NB4 (cell line): Measurements from ENCODE around the gene EHD1.

ENCODE experiments used
- TF ChIP-seq, protein P1 (sequence below): IDR thresholded peaks from one replicate; pipeline ENCODE4 v1.5.1; 2012; ENCODE audit warnings: low read depth, low read length
- TF ChIP-seq, protein P2 (sequence below): IDR thresholded peaks from 2 replicates; pipeline ENCODE4 v1.6.1; 2011; ENCODE audit warnings: low read depth, low read length

DNA sequence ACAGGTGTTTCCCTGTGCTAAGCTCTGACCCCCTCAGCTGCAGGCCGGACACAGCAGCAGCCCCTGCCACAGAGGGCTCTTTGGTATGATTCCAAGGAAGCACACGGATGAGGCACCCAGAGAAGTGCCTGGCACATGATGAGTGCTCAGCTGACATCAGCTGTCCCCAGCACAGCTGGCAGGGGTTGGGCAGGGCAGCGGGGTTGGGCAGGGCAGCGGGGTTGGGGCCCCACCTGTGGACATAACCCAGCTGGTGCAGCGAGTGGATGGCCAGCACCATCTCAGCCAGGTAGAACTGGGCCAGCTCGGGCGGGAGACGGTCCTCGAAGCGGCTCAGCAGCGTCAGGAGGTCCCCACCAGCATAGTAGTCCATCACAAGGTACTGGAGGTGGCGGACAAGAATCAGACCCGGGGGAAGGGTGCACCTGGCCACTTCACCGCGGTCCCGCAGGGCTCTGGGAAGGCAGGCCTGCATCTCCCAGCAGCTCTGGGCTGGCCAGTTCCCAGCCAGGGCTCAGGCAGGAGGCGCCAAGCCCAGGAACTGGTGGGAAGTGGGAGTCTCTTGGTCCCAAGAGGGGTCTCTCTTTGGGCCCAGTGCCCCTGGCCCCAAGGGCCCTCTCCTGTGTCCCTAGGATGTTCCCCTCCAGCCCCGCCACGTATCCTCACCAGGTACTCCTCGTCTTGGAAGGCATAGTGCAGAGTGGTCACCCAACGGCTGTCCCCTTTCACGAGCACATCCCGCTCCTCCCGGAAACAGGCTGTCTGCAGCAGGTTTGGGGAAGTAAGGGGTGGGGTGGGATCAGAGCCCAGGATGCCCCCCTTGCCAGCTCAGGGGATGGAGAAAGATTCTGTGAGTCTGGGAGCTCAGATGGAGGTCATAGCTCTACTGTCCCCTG lies 38.3 kb downstream of the EHD1 start:
- TF ChIP-seq, protein P1, sequence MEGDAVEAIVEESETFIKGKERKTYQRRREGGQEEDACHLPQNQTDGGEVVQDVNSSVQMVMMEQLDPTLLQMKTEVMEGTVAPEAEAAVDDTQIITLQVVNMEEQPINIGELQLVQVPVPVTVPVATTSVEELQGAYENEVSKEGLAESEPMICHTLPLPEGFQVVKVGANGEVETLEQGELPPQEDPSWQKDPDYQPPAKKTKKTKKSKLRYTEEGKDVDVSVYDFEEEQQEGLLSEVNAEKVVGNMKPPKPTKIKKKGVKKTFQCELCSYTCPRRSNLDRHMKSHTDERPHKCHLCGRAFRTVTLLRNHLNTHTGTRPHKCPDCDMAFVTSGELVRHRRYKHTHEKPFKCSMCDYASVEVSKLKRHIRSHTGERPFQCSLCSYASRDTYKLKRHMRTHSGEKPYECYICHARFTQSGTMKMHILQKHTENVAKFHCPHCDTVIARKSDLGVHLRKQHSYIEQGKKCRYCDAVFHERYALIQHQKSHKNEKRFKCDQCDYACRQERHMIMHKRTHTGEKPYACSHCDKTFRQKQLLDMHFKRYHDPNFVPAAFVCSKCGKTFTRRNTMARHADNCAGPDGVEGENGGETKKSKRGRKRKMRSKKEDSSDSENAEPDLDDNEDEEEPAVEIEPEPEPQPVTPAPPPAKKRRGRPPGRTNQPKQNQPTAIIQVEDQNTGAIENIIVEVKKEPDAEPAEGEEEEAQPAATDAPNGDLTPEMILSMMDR, result no peak
- TF ChIP-seq, protein P2, sequence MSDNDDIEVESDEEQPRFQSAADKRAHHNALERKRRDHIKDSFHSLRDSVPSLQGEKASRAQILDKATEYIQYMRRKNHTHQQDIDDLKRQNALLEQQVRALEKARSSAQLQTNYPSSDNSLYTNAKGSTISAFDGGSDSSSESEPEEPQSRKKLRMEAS, result no peak
